ENCODE measurements around the gene KAZN. TPM values are rescaled to one million over a fixed set of nuclear protein-coding genes. Genes with fewer than 3 reads are reported as not detected.

The KAZN gene
- polyA plus RNA-seq, 1 experiment, result 5.5 TPM

DNA sequence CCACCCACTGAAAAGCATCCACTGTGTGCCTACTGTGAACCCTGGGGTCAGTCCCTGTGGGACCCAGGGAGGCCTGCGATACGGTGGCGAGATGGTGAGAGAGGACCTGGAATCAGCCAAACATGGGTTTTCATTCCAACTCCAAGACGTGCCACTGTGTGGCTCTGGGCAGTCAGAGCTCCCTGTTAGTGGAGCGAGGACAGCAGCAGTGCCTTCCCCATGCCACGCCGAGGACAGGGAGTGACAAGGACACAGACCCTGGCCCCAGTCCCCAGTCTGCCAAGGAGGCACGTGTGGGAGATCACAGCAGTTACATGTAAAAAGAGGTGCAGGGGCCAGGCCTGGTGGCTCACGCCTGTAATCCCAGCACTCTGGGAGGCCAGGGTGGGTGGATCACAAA is 504.2 kb downstream of the KAZN start:
- POLR2A ChIA-PET, result no interaction called here
- CTCF ChIA-PET, result interaction anchor here (0.7 kb wide), 1 partner anchor 9 kb away, joined by 4 read pairs; no protein-coding TSS in a partner anchor
- Histone ChIP-seq H3K4me3 (ENCODE audit: low read depth, low read length) (no peak overlapping the region), H3K27me3 (ENCODE audit: control insufficient read depth, insufficient read depth, low read length) (no peaks in the 10 kb centered on the region), H3K36me3 (ENCODE audit: control insufficient read depth, insufficient read depth, low read length) (no peaks in the 10 kb centered on the region)
- TF ChIP-seq CTCF (IDR thresholded peaks at IDR 0.05; ENCODE audit: insufficient read depth, low read depth, low read length), result no peak
- DNase-seq (ENCODE audit: low read depth), result no peak

DNA sequence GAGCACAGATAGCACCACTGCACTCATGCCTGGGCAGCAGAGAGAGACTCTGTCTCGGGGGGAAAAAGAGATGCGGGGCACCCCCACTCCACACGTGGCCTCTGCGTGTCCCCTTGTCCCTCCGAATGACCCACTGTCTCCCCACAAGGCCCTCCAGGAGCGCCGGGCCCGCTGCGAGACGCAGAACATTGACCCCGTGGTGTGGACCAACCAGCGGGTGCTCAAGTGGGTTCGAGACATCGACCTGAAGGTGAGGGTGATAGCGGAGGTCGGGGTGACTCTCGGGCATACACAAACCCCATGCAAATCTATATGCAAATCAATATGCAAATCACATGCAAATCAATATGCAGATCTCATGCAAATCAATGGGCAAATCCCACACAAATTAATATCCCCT is 504.7 kb downstream of the KAZN start:
- POLR2A ChIA-PET, result no interaction called here

GRCh38 chr1:15103906-15104305 is 505.4 kb downstream of the KAZN start:
- DNase-seq (ENCODE audit: low read depth), result no peak
- no peaks in the 10 kb centered on the region for H3K36me3 ChIP-seq (ENCODE audit: control insufficient read depth, insufficient read depth, low read length)
- no peak for TF ChIP-seq CTCF (IDR thresholded peaks at IDR 0.05; ENCODE audit: insufficient read depth, low read depth, low read length)
- CTCF ChIA-PET, result no interaction called here
- H3K27me3 ChIP-seq (ENCODE audit: control insufficient read depth, insufficient read depth, low read length), result no peaks in the 10 kb centered on the region
- POLR2A ChIA-PET, result no interaction called here
- no peak overlapping the region for H3K4me3 ChIP-seq (ENCODE audit: low read depth, low read length)

More for the DNA sequence above, 504.7 kb downstream of the KAZN start:
- CTCF ChIA-PET, result no interaction called here
- Histone ChIP-seq H3K27me3 (ENCODE audit: control insufficient read depth, insufficient read depth, low read length) (no peaks in the 10 kb centered on the region), H3K36me3 (ENCODE audit: control insufficient read depth, insufficient read depth, low read length) (no peaks in the 10 kb centered on the region), H3K4me3 (ENCODE audit: low read depth, low read length) (no peak overlapping the region)
- TF ChIP-seq CTCF (IDR thresholded peaks at IDR 0.05; ENCODE audit: insufficient read depth, low read depth, low read length), result no peak
- DNase-seq (ENCODE audit: low read depth), result no peak

- ChIA-PET CTCF (no interaction called here), POLR2A (no interaction called here)
- Histone ChIP-seq H3K27me3 (ENCODE audit: control insufficient read depth, insufficient read depth, low read length) (no peaks in the 10 kb centered on the region), H3K4me3 (ENCODE audit: low read depth, low read length) (no peak overlapping the region), H3K36me3 (ENCODE audit: control insufficient read depth, insufficient read depth, low read length) (no peaks in the 10 kb centered on the region)
- no peak for DNase-seq (ENCODE audit: low read depth)
- no peak for TF ChIP-seq CTCF (IDR thresholded peaks at IDR 0.05; ENCODE audit: insufficient read depth, low read depth, low read length)
Observed at GRCh38 chr1:15104768-15105167, 506.3 kb downstream of the KAZN start.

GRCh38 chr1:15106608-15107007 is 508.1 kb downstream of the KAZN start:
- CTCF ChIA-PET, result interaction anchor here (0.7 kb wide), 1 partner anchor 10 kb away, joined by 3 read pairs; no protein-coding TSS in a partner anchor
- POLR2A ChIA-PET, result no interaction called here
- H3K27me3 ChIP-seq (ENCODE audit: control insufficient read depth, insufficient read depth, low read length), result no peaks in the 10 kb centered on the region
- H3K36me3 ChIP-seq (ENCODE audit: control insufficient read depth, insufficient read depth, low read length), result no peaks in the 10 kb centered on the region
- no peak for DNase-seq (ENCODE audit: low read depth)
- TF ChIP-seq CTCF (IDR thresholded peaks at IDR 0.05; ENCODE audit: insufficient read depth, low read depth, low read length), result no peak
- H3K4me3 ChIP-seq (ENCODE audit: low read depth, low read length), result no peak overlapping the region

Measured in BJ (cell line).